ENCODE data around the gene LY86. TPM values are rescaled to one million over a fixed set of nuclear protein-coding genes. Genes with fewer than 3 reads are reported as not detected.

The LY86 gene
- total and polyA plus RNA-seq, 9 of the 15 experiments (the other 6 are each of a cell fraction or from before 2014, with no cell fraction given), result 0.08 to 0.20 TPM; not detected in 7

- Histone ChIP-seq H3K36me3 (ENCODE audit: control insufficient read depth, insufficient read depth, low read length) (no peaks in the 10 kb centered on the region), H3K9ac (ENCODE audit: insufficient read depth in 1 of 2, low read depth in 2 of 2, low read length in 2 of 2) (no peak overlapping the region), H3K79me2 (ENCODE audit: control insufficient read depth, insufficient read depth, low read length) (no peaks in the 10 kb centered on the region), H3K4me2 (ENCODE audit: insufficient read depth, low read length) (no peak overlapping the region), H2AFZ (ENCODE audit: low read depth, low read length) (no peak overlapping the region), H3K27ac (ENCODE audit: extremely low read depth, low read depth, low read length) (no peak overlapping the region), H3K4me1 (replicated peaks in 1 of 2; ENCODE audit: control insufficient read depth in 2 of 2, insufficient read depth in 2 of 2, low read length in 2 of 2) (no peaks in the 10 kb centered on the region), H3K9me1 (ENCODE audit: control insufficient read depth, insufficient read depth, low read length) (no peaks in the 10 kb centered on the region), H4K20me1 (replicated peaks; ENCODE audit: control insufficient read depth, insufficient read depth, low read length) (no peaks in the 10 kb centered on the region), H3K4me3 (no peak overlapping the region), H3K9me3 (replicated peaks; ENCODE audit: control insufficient read depth, insufficient read depth, low read depth, low read length) (no peaks in the 10 kb centered on the region), H3K27me3 (ENCODE audit: control insufficient read depth in 2 of 2, insufficient read depth in 2 of 2, low read length in 2 of 2) (peaks cover 39 to 51% of the 10 kb centered on the region in 2 experiments)
- DNase-seq (ENCODE audit: extremely low read depth in 1 of 4, low spot score in 3 of 4), result no peak
- BruUV-seq (replicated peaks), result no TSS peak
- intact Hi-C loops (cut with micrococcal nuclease), result no loop called here
- CTCF ChIA-PET (ENCODE audit: low intra/inter-chr PET ratio), result no interaction called here
- TF ChIP-seq ZNF431 (CRISPR knock-in tag; IDR thresholded peaks at IDR 0.05), result no peak
- TF ChIP-seq RNF2 (IDR thresholded peaks at IDR 0.05), result no peak
- no peak for TF ChIP-seq HNRNPH1 (optimal IDR thresholded peaks at IDR 0.05; ENCODE audit: low read depth, low read length)
- no peak for TF ChIP-seq BCL6 (CRISPR knock-in tag; IDR thresholded peaks at IDR 0.05)
- no peak for TF ChIP-seq SP1 (CRISPR knock-in tag; IDR thresholded peaks at IDR 0.05)
- TF ChIP-seq WHSC1 (IDR thresholded peaks at IDR 0.05; ENCODE audit: low read length), result no peak
- no peak for TF ChIP-seq EP300 (IDR thresholded peaks at IDR 0.05; ENCODE audit: low read length)
- TF ChIP-seq CGGBP1 (CRISPR knock-in tag; IDR thresholded peaks at IDR 0.05), result no peak
- no peak for TF ChIP-seq TFAP4 (CRISPR knock-in tag; IDR thresholded peaks at IDR 0.05; ENCODE audit: borderline replicate concordance)
- TF ChIP-seq NFRKB (IDR thresholded peaks at IDR 0.05; ENCODE audit: low read depth), result no peak
- TF ChIP-seq CBFA2T2 (conservative IDR thresholded peaks at IDR 0.05), result no peak
- no peak for TF ChIP-seq HBP1 (CRISPR knock-in tag; IDR thresholded peaks at IDR 0.05)
- no peak for TF ChIP-seq CUX1 (CRISPR knock-in tag; IDR thresholded peaks at IDR 0.05)
- no peak for TF ChIP-seq NCOA4 (IDR thresholded peaks at IDR 0.05; ENCODE audit: partially characterized antibody)
- no peak for TF ChIP-seq ADNP (tag; IDR thresholded peaks at IDR 0.05)
- in situ Hi-C loops (cut with MboI), result no loop called here
- no peak for FAIRE-seq
- no peak for ATAC-seq
- POLR2A ChIA-PET, result interaction anchor here (0.7 to 1.3 kb wide), 4 partner anchors 10 to 63 kb away, joined by 3 to 5 read pairs (median 4); no protein-coding TSS in a partner anchor
- WGBS (ENCODE audit: insufficient coverage, low coverage, missing lambda C conversion rate), result 5% methylated on average over 9 of the region's 9 CpGs
These were observed 32.4 kb downstream of the LY86 start for GRCh38 chr6:6620766-6621425.
